H9 (cell line): ENCODE measurements around the gene HHAT. TPM values are rescaled to one million over a fixed set of nuclear protein-coding genes. Genes with fewer than 3 reads are reported as not detected.

Experiments
- DNase-seq: peaks from one replicate; pipeline ENCODE4 v3.0.0-alpha.2; 2017
- H2AFZ ChIP-seq: one replicate; pipeline ENCODE4 v1.6.1; 2013; ENCODE audit warnings: mild to moderate bottlenecking, low read length, control low read depth, moderate library complexity
- H2AK5ac ChIP-seq: 2 replicates; pipeline ENCODE4 v1.6.1; 2013; ENCODE audit warnings: low read length, control low read depth, mixed read lengths; ENCODE audit not compliant: insufficient read length
- H2BK120ac ChIP-seq: one replicate; pipeline ENCODE4 v1.6.1; 2013; ENCODE audit warnings: low read depth, mild to moderate bottlenecking, low read length, control low read depth, inconsistent platforms; ENCODE audit not compliant: poor library complexity, severe bottlenecking
- H2BK12ac ChIP-seq: 2 replicates; pipeline ENCODE4 v1.6.1; 2013; ENCODE audit warnings: low read length, control low read depth, mixed read lengths, low read depth; ENCODE audit not compliant: insufficient read length
- H2BK15ac ChIP-seq: 2 replicates; pipeline ENCODE4 v1.6.1; 2013; ENCODE audit warnings: low read depth, low read length, control low read depth
- H2BK20ac ChIP-seq: one replicate; pipeline ENCODE4 v1.6.1; 2013; ENCODE audit warnings: low read depth, mild to moderate bottlenecking, low read length, control low read depth, inconsistent platforms; ENCODE audit not compliant: poor library complexity, severe bottlenecking
- H2BK5ac ChIP-seq: 2 replicates; pipeline ENCODE4 v1.6.1; 2013; ENCODE audit warnings: low read length, control low read depth, mixed read lengths; ENCODE audit not compliant: insufficient read length
- H3K14ac ChIP-seq: 2 replicates; pipeline ENCODE4 v1.6.1; 2013; ENCODE audit warnings: low read length, control low read depth; ENCODE audit not compliant: insufficient read depth
- H3K18ac ChIP-seq: 2 replicates; pipeline ENCODE4 v1.6.1; 2013; ENCODE audit warnings: low read depth, mild to moderate bottlenecking, mixed read lengths, low read length, control low read depth; ENCODE audit not compliant: insufficient read length
- H3K23ac ChIP-seq: 2 replicates; pipeline ENCODE4 v1.6.1; 2013; ENCODE audit warnings: low read length, control low read depth, mixed read lengths, low read depth; ENCODE audit not compliant: insufficient read length
- H3K23me2 ChIP-seq: 2 replicates; pipeline ENCODE4 v1.6.1; 2013; ENCODE audit warnings: low read depth, mild to moderate bottlenecking, mixed read lengths, low read length, control low read depth; ENCODE audit not compliant: insufficient read length, poor library complexity, severe bottlenecking
- H3K27ac ChIP-seq: 2 replicates; pipeline ENCODE4 v1.5.1; 2013; ENCODE audit warnings: low read length, control low read depth, mixed read lengths, low read depth; ENCODE audit not compliant: insufficient read length
- H3K27me3 ChIP-seq: 2 replicates; pipeline ENCODE4 v1.6.1; 2013; ENCODE audit warnings: low read length, control low read depth, inconsistent platforms; ENCODE audit not compliant: insufficient read depth
- H3K4ac ChIP-seq: 2 replicates; pipeline ENCODE4 v1.6.1; 2013; ENCODE audit warnings: low read depth, mild to moderate bottlenecking, control low read depth, inconsistent platforms, low read length, moderate library complexity
- H3K4me1 ChIP-seq: 2 replicates; pipeline ENCODE4 v1.6.1; 2013; ENCODE audit warnings: low read length, control low read depth, inconsistent platforms; ENCODE audit not compliant: insufficient read depth
- H3K4me2 ChIP-seq: 2 replicates; pipeline ENCODE4 v1.6.1; 2013; ENCODE audit warnings: low read length, control low read depth, mixed read lengths; ENCODE audit not compliant: insufficient read length, insufficient read depth
- H3K56ac ChIP-seq: 2 replicates; pipeline ENCODE4 v1.6.1; 2013; ENCODE audit warnings: low read depth, mild to moderate bottlenecking, mixed read lengths, low read length, control low read depth; ENCODE audit not compliant: insufficient read length
- H3K79me1 ChIP-seq: 2 replicates; pipeline ENCODE4 v1.6.1; 2013; ENCODE audit warnings: low read depth, mild to moderate bottlenecking, moderate library complexity, low read length, control low read depth, inconsistent platforms; ENCODE audit not compliant: insufficient read depth, poor library complexity, severe bottlenecking
- H3K79me2 ChIP-seq: 2 replicates; pipeline ENCODE4 v1.6.1; 2013; ENCODE audit warnings: low read length, control low read depth, inconsistent platforms; ENCODE audit not compliant: insufficient read depth
- H3K9ac ChIP-seq: 2 replicates; pipeline ENCODE4 v1.6.1; 2013; ENCODE audit warnings: low read length, control low read depth, mixed read lengths; ENCODE audit not compliant: insufficient read length; ENCODE audit errors: extremely low read depth
- H3K9me3 ChIP-seq: one replicate; pipeline ENCODE4 v1.6.1; 2013; ENCODE audit warnings: low read depth, low read length, inconsistent platforms; ENCODE audit not compliant: control insufficient read depth
- H3T11ph ChIP-seq: one replicate; pipeline ENCODE4 v1.6.1; 2013; ENCODE audit warnings: mild to moderate bottlenecking, low read length, control low read depth, inconsistent platforms
- H4K20me1 ChIP-seq: one replicate; pipeline ENCODE4 v1.6.1; 2013; ENCODE audit not compliant: control insufficient read depth, insufficient read length, insufficient read depth
- H4K5ac ChIP-seq: 2 replicates; pipeline ENCODE4 v1.6.1; 2013; ENCODE audit warnings: low read depth, mild to moderate bottlenecking, mixed read lengths, low read length, control low read depth; ENCODE audit not compliant: insufficient read length
- H4K8ac ChIP-seq: replicated peaks from 2 replicates; pipeline ENCODE4 v1.6.1; 2013; ENCODE audit warnings: low read length, control low read depth, mixed read lengths, low read depth; ENCODE audit not compliant: insufficient read length
- H4K91ac ChIP-seq: 2 replicates; pipeline ENCODE4 v1.6.1; 2013; ENCODE audit warnings: low read depth, mild to moderate bottlenecking, moderate library complexity, mixed read lengths, low read length, control low read depth; ENCODE audit not compliant: insufficient read length
- H3K27ac Mint-ChIP-seq, 3 experiments: 2 replicates in 2 of 3; 3 replicates in 1 of 3; pipeline ENCODE4 v1.8.0; 2020 to 2021; ENCODE audit warnings: mixed read lengths in 3 of 3, mild to moderate bottlenecking in 1 of 3, moderate library complexity in 1 of 3
- H3K27me3 Mint-ChIP-seq: 2 replicates; pipeline ENCODE4 v1.8.0; 2021; ENCODE audit warnings: low read depth, mild to moderate bottlenecking, moderate library complexity, mixed read lengths
- H3K36me3 Mint-ChIP-seq, 3 experiments: 2 replicates in 2 of 3; 3 replicates in 1 of 3; pipeline ENCODE4 v1.8.0; 2020 to 2021; ENCODE audit warnings: low read depth in 3 of 3, mixed read lengths in 3 of 3; ENCODE audit not compliant: insufficient read depth in 1 of 3
- H3K4me1 Mint-ChIP-seq, 2 experiments: 2 replicates each; pipeline ENCODE4 v1.8.0; 2020; ENCODE audit warnings: mixed read lengths in 2 of 2
- H3K4me3 Mint-ChIP-seq, 2 experiments: 2 replicates in 1 of 2; 3 replicates in 1 of 2; pipeline ENCODE4 v1.8.0; 2020 to 2021; ENCODE audit warnings: mild to moderate bottlenecking in 2 of 2, mixed read lengths in 2 of 2, moderate library complexity in 1 of 2
- H3K9me3 Mint-ChIP-seq, 2 experiments: 2 replicates in 1 of 2; 3 replicates in 1 of 2; pipeline ENCODE4 v1.8.0; 2020; ENCODE audit warnings: mild to moderate bottlenecking in 2 of 2, mixed read lengths in 2 of 2, moderate library complexity in 1 of 2
- WGBS: extraction: QIAGEN DNeasy Blood & Tissue Kit; methylation state at CpG from one replicate; pipeline ENCODE4 v1.1.7; 2013; ENCODE audit warnings: missing lambda C conversion rate, low lambda C conversion rate, mixed read lengths; ENCODE audit not compliant: insufficient read length; ENCODE audit errors: extremely low coverage; 5-methylcytosine and 5-hydroxymethylcytosine counted together
- total RNA-seq: library from RNA; stranded (reverse); gene quantifications from 2 replicates; pipeline ENCODE4 v1.2.1, GENCODE V29; 2021
- TF ChIP-seq, protein P1 (sequence below): fragments of 200-600 bp; sonication (generic); conservative IDR thresholded peaks from 3 replicates; pipeline ENCODE4 v1.8.0; 2021; ENCODE audit warnings: antibody characterized with exemption, mild to moderate bottlenecking

Gene HHAT
- total RNA-seq, 1 experiment from 2014 or later, result 0.48 TPM

DNA sequence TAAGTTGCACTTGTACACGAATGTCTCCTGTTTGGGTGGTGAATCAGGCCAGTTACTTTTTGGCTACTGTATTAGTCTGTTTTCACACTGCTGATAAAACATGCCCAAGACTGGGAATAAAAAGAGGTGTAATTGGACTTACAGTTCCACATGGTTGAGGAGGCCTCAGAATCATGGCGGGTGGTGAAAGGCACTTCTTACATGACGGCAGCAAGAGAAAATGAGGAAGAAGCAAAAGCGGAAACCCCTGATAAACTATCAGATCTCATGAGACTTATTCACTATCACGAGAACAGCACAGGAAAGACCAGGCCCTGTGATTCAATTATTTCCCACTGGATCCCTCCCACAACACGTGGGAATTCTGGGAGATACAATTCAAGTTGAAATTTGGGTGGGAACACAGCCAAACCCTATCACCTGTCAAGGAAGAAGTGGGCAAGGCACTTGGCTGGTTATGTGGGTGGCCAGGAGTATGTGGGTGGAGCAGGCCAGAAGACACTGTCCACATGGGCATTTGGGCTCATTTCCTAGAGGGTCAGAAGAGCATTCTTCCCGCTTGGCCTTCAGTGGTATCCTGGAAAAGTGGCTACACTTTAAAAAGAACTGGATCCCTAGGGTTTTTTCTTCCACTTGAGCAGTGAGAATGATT is 228.8 kb downstream of the HHAT start:
- no peaks in the 10 kb centered on the region for H3K36me3 Mint-ChIP-seq
- no peak overlapping the region for H4K91ac ChIP-seq
- H3K4me2 ChIP-seq, result no peak overlapping the region
- H3K9ac ChIP-seq, result no peak overlapping the region
- TF ChIP-seq, protein P1, sequence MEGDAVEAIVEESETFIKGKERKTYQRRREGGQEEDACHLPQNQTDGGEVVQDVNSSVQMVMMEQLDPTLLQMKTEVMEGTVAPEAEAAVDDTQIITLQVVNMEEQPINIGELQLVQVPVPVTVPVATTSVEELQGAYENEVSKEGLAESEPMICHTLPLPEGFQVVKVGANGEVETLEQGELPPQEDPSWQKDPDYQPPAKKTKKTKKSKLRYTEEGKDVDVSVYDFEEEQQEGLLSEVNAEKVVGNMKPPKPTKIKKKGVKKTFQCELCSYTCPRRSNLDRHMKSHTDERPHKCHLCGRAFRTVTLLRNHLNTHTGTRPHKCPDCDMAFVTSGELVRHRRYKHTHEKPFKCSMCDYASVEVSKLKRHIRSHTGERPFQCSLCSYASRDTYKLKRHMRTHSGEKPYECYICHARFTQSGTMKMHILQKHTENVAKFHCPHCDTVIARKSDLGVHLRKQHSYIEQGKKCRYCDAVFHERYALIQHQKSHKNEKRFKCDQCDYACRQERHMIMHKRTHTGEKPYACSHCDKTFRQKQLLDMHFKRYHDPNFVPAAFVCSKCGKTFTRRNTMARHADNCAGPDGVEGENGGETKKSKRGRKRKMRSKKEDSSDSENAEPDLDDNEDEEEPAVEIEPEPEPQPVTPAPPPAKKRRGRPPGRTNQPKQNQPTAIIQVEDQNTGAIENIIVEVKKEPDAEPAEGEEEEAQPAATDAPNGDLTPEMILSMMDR, result no peak
- no peaks in the 10 kb centered on the region for H3K4me1 ChIP-seq
- H4K5ac ChIP-seq, result no peak overlapping the region
- H3K9me3 ChIP-seq, result no peaks in the 10 kb centered on the region
- H3K4me1 Mint-ChIP-seq, result no peaks in the 10 kb centered on the region
- no peaks in the 10 kb centered on the region for H3K79me1 ChIP-seq
- H3K56ac ChIP-seq, result no peak overlapping the region
- H3K14ac ChIP-seq, result no peak overlapping the region
- no peaks in the 10 kb centered on the region for H3K27me3 ChIP-seq
- no peak overlapping the region for H4K8ac ChIP-seq
- no peak overlapping the region for H3K23ac ChIP-seq
- no peak overlapping the region for H3K27ac ChIP-seq
- WGBS, result no CpG with 5 or more reads among the region's 7 CpGs
- H3K79me2 ChIP-seq, result no peaks in the 10 kb centered on the region
- no peaks in the 10 kb centered on the region for H4K20me1 ChIP-seq
- H3K18ac ChIP-seq, result no peak overlapping the region
- H2BK5ac ChIP-seq, result no peak overlapping the region
- H3K27ac Mint-ChIP-seq, result no peak overlapping the region; a peak in 1 of 7 replicates
- H2AFZ ChIP-seq, result no peak overlapping the region
- DNase-seq, result no peak
- no peak overlapping the region for H2BK15ac ChIP-seq
- H3K4me3 Mint-ChIP-seq, result no peak overlapping the region
- no peaks in the 10 kb centered on the region for H3K23me2 ChIP-seq
- no peak overlapping the region for H2AK5ac ChIP-seq
- no peak overlapping the region for H2BK12ac ChIP-seq
- H2BK20ac ChIP-seq, result no peak overlapping the region
- H2BK120ac ChIP-seq, result no peak overlapping the region
- H3K27me3 Mint-ChIP-seq, result no peaks in the 10 kb centered on the region
- H3K9me3 Mint-ChIP-seq, result no peaks in the 10 kb centered on the region
- no peak overlapping the region for H3K4ac ChIP-seq
- H3T11ph ChIP-seq, result no peak overlapping the region
